ENCODE data around the gene BTBD7.
A peak's percentile ranks its signal among the peaks of the same experiment; 100 is the strongest.
"Not testable (repeated sequence)": the region's sequence is repeated elsewhere in the genome, so short reads cannot be mapped to it uniquely, and the experiment has no call there.

The BTBD7 gene

GRCh38 chr14:93246534-93246933, 86.3 kb downstream of the BTBD7 start:
- no peak for DNase-seq (ENCODE audit: low spot score)

- no peak for DNase-seq (ENCODE audit: low spot score)
These were observed 86.9 kb downstream of the BTBD7 start for GRCh38 chr14:93245764-93246420.

GRCh38 chr14:93240678-93241000, 92.2 kb downstream of the BTBD7 start:
- no peak for DNase-seq (ENCODE audit: low spot score)

DNA sequence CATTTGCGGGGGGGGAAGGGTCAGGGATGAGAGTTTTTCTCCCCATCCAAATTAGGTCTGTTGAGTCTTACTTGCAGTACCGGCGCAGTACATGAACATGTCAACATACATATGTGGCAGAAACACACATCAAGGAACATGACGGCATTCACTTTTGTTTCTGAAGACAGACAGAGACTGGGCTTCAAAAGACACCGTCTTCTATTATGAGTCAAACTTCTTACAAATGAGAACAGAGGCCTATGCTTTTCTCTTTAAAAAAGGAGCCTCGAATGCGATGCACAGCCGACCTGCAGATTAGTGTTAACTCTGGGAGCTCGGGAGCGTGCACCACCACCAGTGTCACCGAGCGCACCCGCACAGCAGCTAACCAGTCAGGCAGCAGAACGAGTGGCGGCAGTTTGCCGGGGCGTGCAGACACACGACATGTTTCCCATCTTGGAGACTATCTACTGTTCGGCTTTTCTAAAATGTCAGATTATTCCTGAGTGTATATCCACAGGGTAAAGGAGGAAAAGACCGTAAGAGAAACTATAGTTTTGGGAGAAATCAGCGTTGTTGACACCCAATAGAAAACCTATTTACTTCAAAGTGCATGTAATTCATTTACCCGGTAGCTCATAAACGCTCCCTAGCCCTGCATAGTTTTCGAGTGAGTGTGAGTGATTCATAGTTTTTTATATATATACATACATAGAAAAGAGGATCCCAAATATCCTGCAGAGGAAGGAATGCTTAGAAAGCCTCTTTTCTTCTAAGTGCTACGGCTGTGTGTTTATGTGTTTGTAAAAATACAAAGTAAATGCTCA, 92.8 kb downstream of the BTBD7 start:
- no peak for DNase-seq (ENCODE audit: low spot score)

GRCh38 chr14:93234798-93235197, 98.0 kb downstream of the BTBD7 start:
- DNase-seq (ENCODE audit: low spot score), result no peak

DNA sequence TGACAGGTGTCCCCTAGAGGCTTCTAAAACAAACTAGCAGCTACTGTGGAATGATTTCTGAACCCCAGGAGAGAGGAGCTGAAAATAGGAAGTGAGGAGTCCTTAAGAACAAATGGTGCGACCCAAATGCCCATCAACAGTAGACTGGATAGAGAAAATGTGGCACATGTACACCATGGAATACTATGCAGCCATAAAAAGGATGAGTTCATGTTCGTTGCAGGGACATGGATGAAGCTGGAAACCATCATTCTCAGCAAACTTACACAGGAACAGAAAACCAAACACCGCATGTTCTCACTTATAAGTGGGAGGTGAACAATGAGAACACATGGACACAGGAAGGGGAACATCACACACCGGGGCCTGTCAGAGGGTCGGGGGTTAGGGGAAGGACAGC, 99.8 kb downstream of the BTBD7 start:
- not testable (repeated sequence) for DNase-seq (ENCODE audit: low spot score)

DNA sequence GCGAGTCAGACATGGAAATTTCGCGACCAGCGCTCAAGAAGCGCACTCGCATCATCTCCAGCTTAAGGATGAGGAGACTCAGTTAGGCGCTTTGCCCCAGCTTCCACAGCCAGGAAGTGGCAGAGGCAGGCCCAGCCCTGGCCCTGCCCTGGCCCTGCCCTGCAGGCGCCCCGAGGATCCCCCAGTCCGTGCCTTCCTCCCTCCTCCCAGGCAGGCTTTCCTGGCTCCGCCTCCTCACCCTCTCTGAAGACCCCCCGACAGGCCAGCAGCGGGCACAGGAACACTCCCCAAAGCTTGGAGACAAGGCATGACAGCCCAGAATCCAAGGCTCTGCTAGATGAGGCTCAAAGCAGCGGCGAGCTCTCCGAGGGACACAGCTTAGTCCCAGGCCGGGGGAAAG, 100.7 kb downstream of the BTBD7 start:
- DNase-seq (ENCODE audit: low spot score), result no peak

GRCh38 chr14:93231129-93231979, 101.5 kb downstream of the BTBD7 start:
- no peak for DNase-seq (ENCODE audit: low spot score)

GRCh38 chr14:93230539-93230938, 102.3 kb downstream of the BTBD7 start:
- DNase-seq (ENCODE audit: low spot score), result no peak

- DNase-seq (ENCODE audit: low spot score), result no peak
These were observed 104.3 kb downstream of the BTBD7 start for GRCh38 chr14:93228550-93228949.

GRCh38 chr14:93223565-93223964, 109.3 kb downstream of the BTBD7 start:
- no peak for DNase-seq (ENCODE audit: low spot score)

GRCh38 chr14:93220509-93220908, 112.3 kb downstream of the BTBD7 start:
- DNase-seq (ENCODE audit: low spot score), result no peak

GRCh38 chr14:93219103-93219726, 113.6 kb downstream of the BTBD7 start:
- peak; percentile 77 for DNase-seq (ENCODE audit: low spot score)

- no peak for DNase-seq (ENCODE audit: low spot score)
These were observed 118.2 kb downstream of the BTBD7 start for GRCh38 chr14:93214598-93214997.

DNA sequence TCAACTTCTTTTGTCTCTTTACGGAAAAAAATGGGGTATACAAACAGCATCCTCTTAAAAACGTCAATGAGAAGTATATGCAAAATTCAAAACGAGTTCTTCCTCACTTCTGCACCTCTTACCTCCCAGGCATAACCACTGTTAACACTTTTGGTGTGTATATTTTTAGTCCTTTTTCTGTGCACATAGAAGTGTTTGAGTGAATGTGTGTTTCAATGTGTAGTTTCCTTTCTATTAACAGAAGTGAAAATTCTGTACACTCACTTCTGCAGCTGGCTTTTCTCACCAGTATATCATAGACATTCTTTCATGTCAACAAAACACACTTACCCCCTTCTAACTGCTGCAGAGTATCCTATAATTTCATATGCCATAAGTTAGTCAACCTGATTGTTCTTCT, 120.4 kb downstream of the BTBD7 start:
- no peak for DNase-seq (ENCODE audit: low spot score)

DNA sequence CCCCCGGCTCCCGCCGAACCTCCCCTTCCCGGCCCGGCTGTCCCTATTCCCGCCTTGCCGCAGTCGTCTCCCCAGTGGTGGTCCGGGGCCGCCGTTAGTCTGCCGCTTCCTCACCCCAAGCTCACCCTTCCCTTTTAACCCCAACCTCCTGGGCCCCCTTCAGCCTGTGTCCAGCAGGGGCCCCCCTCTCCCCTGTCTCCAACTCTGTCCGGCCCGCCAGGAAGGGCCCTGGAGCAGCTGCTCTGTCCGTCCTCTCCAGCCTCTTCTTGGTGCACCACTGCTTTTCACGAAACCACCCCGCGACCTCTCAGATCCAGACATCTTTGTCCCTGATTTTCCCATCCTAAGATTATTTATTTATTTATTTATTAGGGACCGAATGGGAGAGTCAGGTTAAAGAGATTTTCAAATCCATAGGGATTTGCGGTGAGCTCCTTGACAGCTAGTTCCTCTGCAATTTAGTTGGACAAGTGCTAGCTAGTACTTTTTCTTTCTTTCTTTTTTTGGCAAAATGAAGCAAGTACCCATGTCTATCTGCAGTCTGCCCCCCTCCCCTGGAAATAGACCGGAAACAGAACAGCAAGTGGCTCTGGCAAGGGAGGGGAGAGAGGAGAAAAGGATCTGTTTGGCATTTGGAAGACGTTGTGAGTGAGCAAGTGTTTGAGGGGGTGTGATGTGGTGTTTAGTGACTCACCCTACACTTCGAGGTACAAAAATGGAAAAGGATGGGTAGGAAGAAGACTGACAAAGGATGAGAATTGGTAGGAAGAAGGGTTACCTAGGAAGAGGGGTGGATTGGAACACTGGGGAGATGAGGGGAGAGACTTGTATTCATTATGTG, 125.1 kb downstream of the BTBD7 start:
- DNase-seq (ENCODE audit: low spot score), result peak; percentile 54

- peak; percentile 93 for DNase-seq (ENCODE audit: low spot score)
These were observed 125.9 kb downstream of the BTBD7 start, which contains the start of the genes GON7 and UBR7 for GRCh38 chr14:93206793-93207467. TSS of gene GON7 (minus strand) at chr14:93207065. CDS start at chr14:93207037, 28 bp downstream. TSS of gene UBR7 (plus strand) at chr14:93207256. CDS start at chr14:93207292, 36 bp downstream.

GRCh38 chr14:93201155-93201704, 131.6 kb downstream of the BTBD7 start:
- no peak for DNase-seq (ENCODE audit: low spot score)

DNA sequence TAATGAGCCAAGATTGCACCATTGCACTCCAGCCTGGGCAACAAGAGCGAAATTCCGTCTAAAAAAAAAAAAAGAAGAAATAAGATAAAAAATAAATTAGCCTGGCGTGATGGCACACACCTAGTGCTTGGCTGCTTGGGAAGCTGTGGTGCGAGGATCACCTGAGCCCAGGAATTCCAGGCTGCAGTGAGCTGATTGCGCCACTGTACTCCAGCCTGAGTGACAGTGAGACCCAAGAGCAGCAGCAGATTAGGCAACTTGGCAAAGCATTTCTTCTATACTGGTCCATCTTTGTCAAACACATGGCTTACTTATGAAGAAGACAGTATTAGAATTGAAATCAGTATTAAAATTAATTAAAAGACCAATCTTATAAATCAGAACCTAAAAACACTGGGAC, 132.3 kb downstream of the BTBD7 start:
- no peak for DNase-seq (ENCODE audit: low spot score)

- DNase-seq (ENCODE audit: low spot score), result no peak
These were observed 133.8 kb downstream of the BTBD7 start for GRCh38 chr14:93199031-93199430.
